GM19468 (cell line): Measurements from ENCODE around the gene G6PC3.

ENCODE experiments used
- ATAC-seq: cut with Tn5 transposase; IDR thresholded peaks from one replicate; pipeline ENCODE4 v1.9.1; 2021; ENCODE audit warnings: mild to moderate bottlenecking, moderate library complexity, moderate number of reproducible peaks; ENCODE audit not compliant: unreplicated experiment; ENCODE audit errors: extremely low read depth

The G6PC3 gene

DNA sequence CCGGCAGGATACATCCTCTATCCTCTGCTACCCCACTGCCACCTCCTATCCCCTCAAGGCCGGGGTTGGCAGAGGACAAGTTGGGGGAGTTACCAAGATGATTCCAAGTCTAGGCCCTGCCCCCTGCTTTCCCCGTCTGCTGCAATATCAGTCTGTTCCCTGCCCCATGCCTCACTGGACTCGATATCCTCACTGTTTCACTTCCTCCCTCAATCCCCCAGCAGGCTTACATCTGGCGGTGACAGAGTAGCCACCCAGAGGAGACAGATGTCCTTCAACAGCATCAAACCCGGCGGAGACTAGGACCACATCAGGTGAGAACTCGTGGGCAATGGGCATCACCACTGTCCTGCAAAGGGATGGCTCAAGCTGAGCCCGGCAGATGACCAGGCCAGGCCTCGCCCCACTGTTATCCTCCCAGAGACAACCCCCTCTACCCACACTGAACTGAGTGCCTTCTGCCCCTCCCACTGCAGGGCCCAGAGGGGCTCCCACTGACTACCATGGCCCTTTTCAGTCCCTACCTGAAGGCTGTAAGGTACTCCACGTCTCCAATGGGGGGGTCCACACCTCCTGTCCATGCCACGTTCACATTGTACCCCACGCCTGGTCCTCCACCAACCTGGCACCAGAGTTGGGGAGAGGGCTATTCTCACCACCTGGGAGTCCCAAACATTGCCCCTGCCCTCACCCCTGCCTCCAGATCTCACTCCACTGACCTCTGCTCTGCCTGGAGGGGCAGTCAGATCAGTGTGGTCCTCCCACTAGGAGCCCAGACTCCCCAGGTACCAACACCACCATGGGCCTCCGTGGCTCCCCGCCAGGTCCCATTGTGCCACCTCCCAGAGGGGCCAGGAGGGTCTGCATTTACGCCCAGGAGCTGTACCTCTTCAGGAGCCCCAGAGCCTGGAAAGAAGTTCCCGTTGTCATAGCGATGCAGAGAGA lies 9.6 kb downstream of the G6PC3 start:
- ATAC-seq: no peak

GRCh38 chr17:44081681-44082080 lies 11.1 kb downstream of the G6PC3 start:
- ATAC-seq: no peak

GRCh38 chr17:44082256-44082927 lies 11.9 kb downstream of the G6PC3 start:
- no peak for ATAC-seq

- ATAC-seq: no peak
These were observed 12.8 kb downstream of the G6PC3 start for GRCh38 chr17:44083250-44083849.

DNA sequence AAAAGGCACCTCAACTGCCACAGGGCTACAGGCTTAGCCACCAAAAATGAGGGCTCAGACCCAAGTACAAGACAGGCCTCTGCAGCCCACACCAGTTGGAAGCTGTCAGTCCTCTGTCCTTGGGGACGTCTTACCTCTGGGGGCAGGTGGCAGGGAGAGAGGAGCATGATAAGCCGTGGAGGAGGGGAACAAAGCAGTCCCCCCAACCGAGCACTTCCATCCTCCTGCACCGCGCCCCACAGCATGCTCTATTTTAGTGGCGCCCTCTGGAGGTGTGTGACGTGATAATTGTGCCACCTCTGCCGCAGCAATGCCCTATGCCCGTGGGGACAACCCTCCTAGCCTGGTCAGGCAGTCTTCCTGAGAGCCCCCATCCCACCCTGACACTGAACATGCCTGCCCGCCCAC lies 13.6 kb downstream of the G6PC3 start:
- no peak for ATAC-seq

DNA sequence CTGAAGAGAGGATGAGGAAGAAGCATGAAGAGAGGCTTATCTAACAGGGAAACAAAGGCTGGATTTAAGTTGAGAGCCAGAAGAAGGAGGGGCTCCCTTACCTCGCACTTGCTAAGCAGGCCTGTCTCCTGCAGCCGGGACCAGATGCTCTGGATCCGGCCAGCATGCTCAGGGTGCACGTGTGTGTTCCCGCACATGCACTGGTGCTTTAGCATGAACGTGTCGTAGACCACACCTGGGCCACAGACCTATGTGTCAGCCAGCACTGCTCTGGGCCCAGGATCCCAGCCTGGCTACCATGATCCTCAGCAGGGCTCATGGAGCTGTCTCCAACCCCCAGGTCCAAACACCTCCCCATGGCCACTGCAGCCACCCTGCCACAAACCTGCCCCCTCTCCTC lies 14.4 kb downstream of the G6PC3 start:
- ATAC-seq: no peak

GRCh38 chr17:44085908-44086307 lies 15.4 kb downstream of the G6PC3 start:
- ATAC-seq: no peak

DNA sequence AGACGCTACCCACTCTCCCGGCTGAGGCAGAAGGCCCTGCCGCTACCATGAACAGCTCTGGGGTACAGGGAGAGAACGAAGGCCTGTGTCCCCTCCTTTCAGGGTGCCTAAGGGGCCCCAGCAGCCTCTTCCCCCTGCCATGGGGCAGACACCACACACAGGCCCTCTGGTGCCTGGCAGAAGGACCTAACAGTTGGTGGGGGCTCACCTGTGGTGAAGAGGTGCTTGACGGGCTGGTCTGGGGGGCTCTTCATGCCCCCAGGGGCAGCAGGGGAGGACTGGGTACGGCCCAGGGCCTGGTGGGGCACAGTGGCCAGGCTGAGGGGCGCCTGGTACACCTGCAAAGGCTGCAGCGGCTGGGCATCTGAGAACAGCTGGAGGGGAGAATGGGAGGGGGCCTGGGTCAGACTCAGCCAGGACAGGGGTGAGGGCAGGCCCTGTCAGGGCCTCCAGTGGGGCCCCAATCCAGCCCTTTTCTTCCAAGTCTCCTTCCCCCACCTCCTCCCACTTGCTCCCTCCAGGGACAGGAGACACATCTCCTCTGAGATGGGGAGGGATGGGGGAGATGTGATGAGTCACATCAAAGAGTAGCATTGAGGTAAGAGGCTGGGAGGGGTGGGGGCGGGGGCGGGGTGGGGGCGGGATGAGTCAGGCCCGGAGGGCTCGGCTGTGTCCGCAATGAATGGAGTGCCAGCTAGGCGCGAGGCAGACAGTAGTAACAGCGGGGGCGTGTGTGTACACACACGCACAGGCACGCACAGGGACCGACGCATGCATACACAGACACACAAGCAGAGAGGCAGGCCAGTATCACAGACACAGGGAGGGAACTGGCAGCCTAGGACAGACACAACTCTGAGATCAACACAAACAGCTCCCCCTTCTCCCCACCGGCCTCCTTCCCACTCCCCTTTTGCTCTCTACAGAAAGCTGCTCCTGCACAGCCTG lies 16.1 kb downstream of the G6PC3 start:
- no peak for ATAC-seq

- no peak for ATAC-seq
These were observed 16.8 kb downstream of the G6PC3 start for GRCh38 chr17:44087319-44087718.

GRCh38 chr17:44088254-44088653 lies 17.7 kb downstream of the G6PC3 start:
- ATAC-seq: no peak

- no peak for ATAC-seq
These were observed 20.9 kb downstream of the G6PC3 start for GRCh38 chr17:44091200-44091997.

GRCh38 chr17:44092051-44092450 lies 21.5 kb downstream of the G6PC3 start:
- ATAC-seq: no peak

- no peak for ATAC-seq
These were observed 22.8 kb downstream of the G6PC3 start for GRCh38 chr17:44093231-44093900.

DNA sequence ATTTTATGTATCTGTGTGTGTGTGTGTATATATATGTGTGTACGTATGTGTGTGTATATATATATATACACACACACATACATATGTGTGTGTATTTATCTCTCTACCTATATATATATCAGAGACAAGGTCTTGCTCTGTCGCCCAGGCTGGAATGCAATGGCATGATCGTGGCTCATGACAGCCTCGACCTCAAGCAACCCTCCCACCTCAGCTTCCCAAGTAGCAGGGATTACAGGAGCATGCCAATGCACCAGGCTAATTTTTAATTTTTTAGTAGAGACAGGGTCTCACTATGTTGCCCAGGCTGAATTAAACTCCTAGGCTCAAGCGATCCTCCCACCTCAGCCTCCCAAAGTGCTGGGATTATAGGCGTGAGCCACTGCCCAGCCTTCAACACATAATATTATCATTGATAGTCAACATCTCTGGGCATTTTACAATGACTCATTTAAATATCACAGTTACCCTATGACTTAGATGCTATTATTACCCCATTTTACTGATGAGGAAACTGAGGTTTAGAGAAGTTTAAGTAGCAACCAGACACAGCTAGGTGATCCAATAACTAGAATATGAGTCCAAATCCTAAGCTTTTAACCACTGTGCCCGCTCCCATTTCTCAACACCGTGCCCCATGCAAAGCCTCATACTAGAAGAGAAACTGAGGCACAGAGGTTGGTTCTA lies 24.3 kb downstream of the G6PC3 start:
- ATAC-seq: no peak

GRCh38 chr17:44095388-44095646 lies 24.8 kb downstream of the G6PC3 start:
- no peak for ATAC-seq

- no peak for ATAC-seq
These were observed 25.3 kb downstream of the G6PC3 start for GRCh38 chr17:44095647-44096496.

GRCh38 chr17:44097110-44097958 lies 26.8 kb downstream of the G6PC3 start:
- no peak for ATAC-seq
